OCI-LY1 (cell line): ENCODE data around the gene MAD2L1BP.

Experiments
- H2AFZ ChIP-seq: fragments of 200-600 bp; sonication (generic), shearing (Covaris generic); 2 replicates; pipeline ENCODE4 v1.6.0; 2014; ENCODE audit warnings: antibody characterized with exemption, mild to moderate bottlenecking, low read length
- H3F3A ChIP-seq: fragments of 200-600 bp; sonication (generic), shearing (Covaris generic); 2 replicates; pipeline ENCODE4 v1.6.0; 2014; ENCODE audit warnings: mild to moderate bottlenecking, antibody characterized with exemption, low read length, moderate library complexity; ENCODE audit not compliant: insufficient read depth
- H3K27ac ChIP-seq: fragments of 200-600 bp; sonication (generic); 2 replicates; pipeline ENCODE4 v1.5.1; 2014; ENCODE audit warnings: low read length, mixed run types, mild to moderate bottlenecking, low read depth; ENCODE audit not compliant: poor library complexity, severe bottlenecking
- H3K27me3 ChIP-seq: fragments of 200-600 bp; sonication (generic); 2 replicates; pipeline ENCODE4 v1.6.0; 2014; ENCODE audit warnings: antibody characterized with exemption, mild to moderate bottlenecking, low read length, moderate library complexity; ENCODE audit not compliant: insufficient read depth
- H3K36me3 ChIP-seq: fragments of 200-600 bp; sonication (generic); 2 replicates; pipeline ENCODE4 v1.6.1; 2014; ENCODE audit warnings: mild to moderate bottlenecking, antibody characterized with exemption, low read length, moderate library complexity, mixed read lengths; ENCODE audit not compliant: insufficient read depth
- H3K4me1 ChIP-seq: fragments of 200-600 bp; sonication (generic); 2 replicates; pipeline ENCODE4 v1.5.1; 2014; ENCODE audit warnings: mild to moderate bottlenecking, low read length, moderate library complexity; ENCODE audit not compliant: insufficient read depth, severe bottlenecking
- H3K4me2 ChIP-seq: fragments of 200-600 bp; sonication (generic), shearing (Covaris generic); 2 replicates; pipeline ENCODE4 v1.6.1; 2014; ENCODE audit warnings: low read length
- H3K4me3 ChIP-seq: fragments of 200-600 bp; sonication (generic); 2 replicates; pipeline ENCODE4 v1.5.1; 2014; ENCODE audit warnings: low read length, low read depth, mild to moderate bottlenecking, mixed read lengths; ENCODE audit not compliant: poor library complexity, severe bottlenecking
- H3K79me2 ChIP-seq: fragments of 200-600 bp; shearing (Covaris generic); 2 replicates; pipeline ENCODE4 v1.6.1; 2016; ENCODE audit warnings: mixed run types, low read length, mixed read lengths; ENCODE audit not compliant: insufficient read depth
- H3K9ac ChIP-seq: fragments of 200-600 bp; sonication (generic), shearing (Covaris generic); 2 replicates; pipeline ENCODE4 v1.6.1; 2014; ENCODE audit warnings: mild to moderate bottlenecking, low read length, mixed read lengths
- H3K9me2 ChIP-seq: fragments of 200-600 bp; sonication (generic), shearing (Covaris generic); 2 replicates; pipeline ENCODE4 v1.6.1; 2014; ENCODE audit warnings: low read depth, mild to moderate bottlenecking, low read length, mixed read lengths
- H3K9me3 ChIP-seq: fragments of 200-600 bp; shearing (Covaris generic); 2 replicates; pipeline ENCODE4 v1.6.1; 2014; ENCODE audit warnings: low read length, mixed read lengths
- H4K20me1 ChIP-seq: fragments of 200-600 bp; sonication (generic), shearing (Covaris generic); 2 replicates; pipeline ENCODE4 v1.6.0; 2016; ENCODE audit warnings: mild to moderate bottlenecking, low read length; ENCODE audit not compliant: insufficient read depth
- CTCF ChIP-seq: fragments of 200-600 bp; sonication (generic), shearing (Covaris generic); IDR thresholded peaks from 2 replicates; pipeline ENCODE4 v1.5.1; 2017; ENCODE audit warnings: mild to moderate bottlenecking, antibody characterized with exemption, low read length, moderate library complexity, mixed read lengths
- EZH2 ChIP-seq: fragments of 200-600 bp; sonication (generic), shearing (Covaris generic); IDR thresholded peaks from 2 replicates; pipeline ENCODE4 v1.8.0; 2017; ENCODE audit warnings: borderline replicate concordance, mixed run types, mild to moderate bottlenecking, antibody characterized with exemption, low read length, moderate library complexity, mixed read lengths

MAD2L1BP gene

GRCh38 chr6:43667245-43668150, 31.9 kb downstream of the MAD2L1BP start:
- no peaks in the 10 kb centered on the region for H3K9me2 ChIP-seq
- no peaks in the 10 kb centered on the region for H3F3A ChIP-seq
- H3K4me3 ChIP-seq, result no peak overlapping the region
- H3K27ac ChIP-seq, result no peak overlapping the region
- H3K9me3 ChIP-seq, result no peaks in the 10 kb centered on the region
- no peak overlapping the region for H3K9ac ChIP-seq
- H3K4me2 ChIP-seq, result no peak overlapping the region; the same call in 1 of the 2 replicates
- H3K27me3 ChIP-seq, result no peaks in the 10 kb centered on the region
- no peak for TF ChIP-seq EZH2
- TF ChIP-seq CTCF, result peak; percentile 93
- H4K20me1 ChIP-seq, result no peaks in the 10 kb centered on the region
- H3K79me2 ChIP-seq, result no peaks in the 10 kb centered on the region
- H3K4me1 ChIP-seq, result peaks cover 9% of the 10 kb centered on the region
- H2AFZ ChIP-seq, result no peak overlapping the region
- H3K36me3 ChIP-seq, result peaks cover 21% of the 10 kb centered on the region; the same call in 1 of the 2 replicates

- no peak overlapping the region for H3K27ac ChIP-seq
- H3K9me3 ChIP-seq, result no peaks in the 10 kb centered on the region
- H2AFZ ChIP-seq, result no peak overlapping the region
- no peaks in the 10 kb centered on the region for H3K27me3 ChIP-seq
- TF ChIP-seq EZH2, result no peak
- peak; percentile 91 for TF ChIP-seq CTCF
- no peaks in the 10 kb centered on the region for H3F3A ChIP-seq
- no peaks in the 10 kb centered on the region for H3K9me2 ChIP-seq
- H3K4me3 ChIP-seq, result no peak overlapping the region
- H4K20me1 ChIP-seq, result no peaks in the 10 kb centered on the region
- no peak overlapping the region for H3K9ac ChIP-seq
- no peaks in the 10 kb centered on the region for H3K79me2 ChIP-seq
- H3K4me2 ChIP-seq, result no peak overlapping the region; the same call in 1 of the 2 replicates
- H3K4me1 ChIP-seq, result peaks cover 9% of the 10 kb centered on the region
- H3K36me3 ChIP-seq, result peaks cover 25% of the 10 kb centered on the region
These were observed 32.8 kb downstream of the MAD2L1BP start for GRCh38 chr6:43668151-43669028.

GRCh38 chr6:43669050-43669921, 33.6 kb downstream of the MAD2L1BP start:
- Histone ChIP-seq H4K20me1 (no peaks in the 10 kb centered on the region), H3F3A (no peaks in the 10 kb centered on the region), H3K79me2 (no peaks in the 10 kb centered on the region), H3K4me3 (no peak overlapping the region), H3K36me3 (peaks cover 34% of the 10 kb centered on the region), H3K4me1 (peaks cover 9% of the 10 kb centered on the region), H3K27ac (no peak overlapping the region), H3K4me2 (no peak overlapping the region), H2AFZ (no peak overlapping the region), H3K27me3 (no peaks in the 10 kb centered on the region), H3K9ac (no peak overlapping the region), H3K9me2 (no peaks in the 10 kb centered on the region), H3K9me3 (no peaks in the 10 kb centered on the region)
- TF ChIP-seq CTCF (no peak), EZH2 (no peak)
